H1 (cell line): Measurements from ENCODE around the gene RCOR2. TPM values are rescaled to one million over a fixed set of nuclear protein-coding genes. Genes with fewer than 3 reads are reported as not detected.
A peak's percentile ranks its signal among the peaks of the same experiment; 100 is the strongest.

ENCODE experiments used
- MAX ChIP-seq: IDR thresholded peaks from 2 replicates; pipeline ENCODE4 v1.6.1; 2012; ENCODE audit warnings: inconsistent platforms
- RBBP5 ChIP-seq: IDR thresholded peaks from 2 replicates; pipeline ENCODE4 v1.7.1; 2012; ENCODE audit warnings: low read depth, mild to moderate bottlenecking, inconsistent platforms, low read length, moderate library complexity, borderline replicate concordance
- SIN3A ChIP-seq, 2 experiments: IDR thresholded peaks in 1 of 2; conservative IDR thresholded peaks in 1 of 2; 2 replicates each; pipeline ENCODE4 v1.6.1; 2011 to 2012; ENCODE audit warnings: low read length in 2 of 2, improper control_type of control experiment in 1 of 2, low read depth in 1 of 2, mild to moderate bottlenecking in 1 of 2
- SP1 ChIP-seq: IDR thresholded peaks from 2 replicates; pipeline ENCODE4 v1.6.1; 2011; ENCODE audit warnings: low read depth, low read length
- TAF1 ChIP-seq: IDR thresholded peaks from 2 replicates; pipeline ENCODE4 v1.6.1; 2011; ENCODE audit warnings: mild to moderate bottlenecking, low read depth, low read length
- TAF7 ChIP-seq: optimal IDR thresholded peaks from 2 replicates; pipeline ENCODE3; 2011; ENCODE audit warnings: low read depth, mild to moderate bottlenecking, inconsistent platforms, low read length, moderate library complexity, borderline replicate concordance
- TBP ChIP-seq: IDR thresholded peaks from 2 replicates; pipeline ENCODE4 v1.6.1; 2011; ENCODE audit warnings: low read depth, low read length, improper control_type of control experiment
- polyA plus RNA-seq, 7 experiments: library from polyadenylated mRNA; depleted of rRNA in 3 of 7; stranded (reverse) in 5 of 7; unstranded in 2 of 7; fragments of >200 nt in 5 of 7; fragments of 200-250 nt in 2 of 7; gene quantifications; 1 replicate in 5 of 7; 2 replicates in 1 of 7; 4 replicates in 1 of 7; pipeline versions ENCODE4 v1.2.1 to v1.2.3, GENCODE V29; 2011 to 2013; ENCODE audit warnings: missing spikeins in 2 of 7, mixed read lengths in 2 of 7
- total RNA-seq: library from RNA; stranded (reverse); fragmentation: NEBNext Ultra II Directional; extraction: Animal tissue kit (Norgen Biotek cat#: 25700); gene quantifications from 2 replicates; pipeline ENCODE4 v1.2.1, GENCODE V29; 2021

The RCOR2 gene
- total and polyA plus RNA-seq, 2 of the 8 experiments (the other 6 are each of a cell fraction or from before 2014, with no cell fraction given) = 54.6 to 78.0 TPM

GRCh38 chr11:63916837-63917691 is at the start of gene RCOR2 (continued):
- TF ChIP-seq TAF7 = peak; percentile 69
- TF ChIP-seq MAX = peak; percentile 76
- no peak for TF ChIP-seq SP1
- peak; percentile 91 for TF ChIP-seq TAF1
- peak; percentile 66; the same call in 1 of the 2 replicates for TF ChIP-seq TBP
- 0 out of 4 replicates have a peak, but pooled peaks have one; percentile 24 for TF ChIP-seq SIN3A (conservative IDR thresholded peaks at IDR 0.05 in 1 of 2, IDR thresholded peaks at IDR 0.05 in 1 of 2; ENCODE audit: low read depth in 1 of 2, low read length in 2 of 2)
- no peak for TF ChIP-seq RBBP5
